Mesenchymal stem cell (in vitro differentiated cells and primary cell): ENCODE measurements around the gene LMBR1. TPM values are rescaled to one million over a fixed set of nuclear protein-coding genes. Genes with fewer than 3 reads are reported as not detected.

Experiments used
- DNase-seq: peaks from one replicate; pipeline ENCODE4 v3.0.0-alpha.2; 2013
- H2AFZ ChIP-seq: one replicate; pipeline ENCODE4 v1.6.1; 2013; ENCODE audit warnings: low read depth, mild to moderate bottlenecking, control low read depth, inconsistent platforms, low read length, moderate library complexity
- H2AK5ac ChIP-seq: 2 replicates; pipeline ENCODE4 v1.6.1; 2013; ENCODE audit warnings: low read length, moderate library complexity, mild to moderate bottlenecking, inconsistent platforms; ENCODE audit not compliant: severe bottlenecking
- H2BK120ac ChIP-seq: one replicate; pipeline ENCODE4 v1.6.1; 2013; ENCODE audit warnings: low read depth, mild to moderate bottlenecking, inconsistent platforms, low read length, moderate library complexity
- H2BK12ac ChIP-seq, 2 experiments: one replicate each; pipeline ENCODE4 v1.6.1; 2013; ENCODE audit warnings: inconsistent platforms in 2 of 2, low read length in 2 of 2, mild to moderate bottlenecking in 2 of 2, moderate library complexity in 2 of 2, control low read depth in 1 of 2
- H2BK15ac ChIP-seq: one replicate; pipeline ENCODE4 v1.6.1; 2013; ENCODE audit warnings: mild to moderate bottlenecking, low read depth, inconsistent platforms; ENCODE audit not compliant: poor library complexity, severe bottlenecking
- H2BK5ac ChIP-seq: 2 replicates; pipeline ENCODE4 v1.6.1; 2013; ENCODE audit warnings: low read depth, mild to moderate bottlenecking, low read length, control low read depth, inconsistent platforms; ENCODE audit not compliant: poor library complexity, severe bottlenecking
- H3K14ac ChIP-seq, 2 experiments: one replicate each; pipeline ENCODE4 v1.6.1; 2013; ENCODE audit warnings: inconsistent platforms in 2 of 2, low read length in 2 of 2, control low read depth in 1 of 2, mild to moderate bottlenecking in 1 of 2, moderate library complexity in 1 of 2
- H3K18ac ChIP-seq, 2 experiments: one replicate each; pipeline ENCODE4 v1.6.1; 2013; ENCODE audit warnings: inconsistent platforms in 2 of 2, low read length in 2 of 2, control low read depth in 1 of 2, low read depth in 1 of 2, mild to moderate bottlenecking in 1 of 2
- H3K23ac ChIP-seq, 2 experiments: one replicate each; pipeline ENCODE4 v1.6.1; 2013; ENCODE audit warnings: inconsistent platforms in 2 of 2, low read length in 2 of 2, mild to moderate bottlenecking in 2 of 2, moderate library complexity in 2 of 2, control low read depth in 1 of 2
- H3K27ac ChIP-seq: 2 replicates; pipeline ENCODE4 v1.5.1; 2013; ENCODE audit warnings: mild to moderate bottlenecking, moderate library complexity, low read length, control low read depth, inconsistent platforms; ENCODE audit not compliant: poor library complexity, severe bottlenecking
- H3K27me3 ChIP-seq, 2 experiments: 2 replicates each; pipeline versions ENCODE4 v1.6.1 to v1.7.0; 2013; ENCODE audit warnings: low read length in 2 of 2, mild to moderate bottlenecking in 2 of 2, moderate library complexity in 2 of 2, control low read depth in 1 of 2, inconsistent platforms in 1 of 2; ENCODE audit not compliant: control insufficient read depth in 1 of 2, insufficient read depth in 1 of 2
- H3K36me3 ChIP-seq, 2 experiments: 2 replicates each; pipeline versions ENCODE4 v1.6.1 to v1.7.0; 2013; ENCODE audit warnings: low read length in 2 of 2, control low read depth in 1 of 2, inconsistent platforms in 1 of 2, low read depth in 1 of 2, mild to moderate bottlenecking in 1 of 2; ENCODE audit not compliant: insufficient read depth in 2 of 2, control insufficient read depth in 1 of 2
- H3K4ac ChIP-seq, 2 experiments: one replicate each; pipeline ENCODE4 v1.6.1; 2013; ENCODE audit warnings: inconsistent platforms in 2 of 2, low read length in 2 of 2, mild to moderate bottlenecking in 2 of 2, moderate library complexity in 2 of 2, control low read depth in 1 of 2, low read depth in 1 of 2
- H3K4me1 ChIP-seq: 2 replicates; pipeline ENCODE4 v1.6.1; 2013; ENCODE audit warnings: low read depth, low read length, control low read depth; ENCODE audit not compliant: control insufficient read depth, insufficient read depth
- H3K4me2 ChIP-seq: 2 replicates; pipeline ENCODE4 v1.6.1; 2013; ENCODE audit warnings: low read length, mild to moderate bottlenecking, inconsistent platforms; ENCODE audit not compliant: poor library complexity, severe bottlenecking
- H3K4me3 ChIP-seq, 2 experiments: 2 replicates each; pipeline versions ENCODE4 v1.5.1 to v1.7.0; 2013; ENCODE audit warnings: low read length in 2 of 2, mild to moderate bottlenecking in 2 of 2, control low read depth in 1 of 2, low read depth in 1 of 2; ENCODE audit not compliant: insufficient read depth in 1 of 2
- H3K79me1 ChIP-seq: replicated peaks from 2 replicates; pipeline ENCODE4 v1.6.1; 2013; ENCODE audit warnings: mild to moderate bottlenecking, control low read depth, low read length, inconsistent platforms; ENCODE audit not compliant: poor library complexity, severe bottlenecking
- H3K9ac ChIP-seq: 2 replicates; pipeline ENCODE4 v1.7.0; 2013; ENCODE audit warnings: mild to moderate bottlenecking, low read length, moderate library complexity
- H3K9me3 ChIP-seq: 2 replicates; pipeline ENCODE4 v1.7.0; 2013; ENCODE audit warnings: mild to moderate bottlenecking, low read length; ENCODE audit not compliant: control insufficient read depth
- H4K8ac ChIP-seq: one replicate; pipeline ENCODE4 v1.6.1; 2013; ENCODE audit warnings: inconsistent platforms, mild to moderate bottlenecking, low read length, moderate library complexity
- H4K91ac ChIP-seq: one replicate; pipeline ENCODE4 v1.6.1; 2013; ENCODE audit warnings: mild to moderate bottlenecking, low read length, inconsistent platforms
- WGBS: methylation state at CpG from one replicate; pipeline ENCODE4 v1.1.7; 2013; ENCODE audit warnings: mixed read lengths; 5-methylcytosine and 5-hydroxymethylcytosine counted together
- small RNA-seq: library from polyadenylated mRNA; stranded (forward); fragments of <200 nt; extraction: miRNeasy Mini kit (QIAGEN cat#:217004); gene quantifications from one replicate; pipeline ENCODE3, GENCODE V24; 2013; ENCODE audit warnings: low read depth

Gene LMBR1

DNA sequence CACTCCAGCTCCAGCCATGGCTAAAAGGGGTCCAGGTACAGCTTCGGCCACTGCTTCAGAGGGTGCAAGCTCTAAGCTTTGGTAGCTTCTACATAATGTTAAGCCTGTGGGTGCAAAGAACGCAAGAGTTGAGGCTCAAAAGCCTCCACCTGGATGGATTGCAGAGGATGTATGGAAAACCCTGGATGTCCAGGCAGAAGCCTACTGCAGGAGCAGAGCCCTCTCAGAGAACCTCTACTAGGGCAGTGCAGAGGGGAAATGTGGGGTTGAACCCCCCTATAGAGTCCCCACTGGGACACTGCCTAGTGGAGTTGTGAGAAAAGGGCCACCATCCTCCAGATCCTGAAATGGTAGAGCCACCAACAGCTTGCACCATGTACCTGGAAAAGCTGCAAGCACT is 263.1 kb downstream of the LMBR1 start:
- WGBS = 73% methylated on average over 2 of the region's 2 CpGs
- Histone ChIP-seq H2AFZ (no peak overlapping the region), H3K4me3 (no peak overlapping the region), H3K9me3 (peaks cover 22% of the 10 kb centered on the region), H3K27ac (no peak overlapping the region), H3K4ac (no peak overlapping the region), H2BK12ac (no peak overlapping the region), H3K27me3 (no peaks in the 10 kb centered on the region), H2BK15ac (no peak overlapping the region), H3K14ac (no peak overlapping the region), H3K23ac (no peak overlapping the region), H4K8ac (no peak overlapping the region), H2BK120ac (no peak overlapping the region), H3K4me1 (no peaks in the 10 kb centered on the region), H4K91ac (no peak overlapping the region), H3K18ac (no peak overlapping the region), H3K4me2 (no peak overlapping the region), H3K79me1 (peaks cover 5% of the 10 kb centered on the region), H3K36me3 (no peaks in the 10 kb centered on the region), H3K9ac (no peak overlapping the region), H2BK5ac (no peak overlapping the region), H2AK5ac (no peak overlapping the region)
- no peak for DNase-seq

DNA sequence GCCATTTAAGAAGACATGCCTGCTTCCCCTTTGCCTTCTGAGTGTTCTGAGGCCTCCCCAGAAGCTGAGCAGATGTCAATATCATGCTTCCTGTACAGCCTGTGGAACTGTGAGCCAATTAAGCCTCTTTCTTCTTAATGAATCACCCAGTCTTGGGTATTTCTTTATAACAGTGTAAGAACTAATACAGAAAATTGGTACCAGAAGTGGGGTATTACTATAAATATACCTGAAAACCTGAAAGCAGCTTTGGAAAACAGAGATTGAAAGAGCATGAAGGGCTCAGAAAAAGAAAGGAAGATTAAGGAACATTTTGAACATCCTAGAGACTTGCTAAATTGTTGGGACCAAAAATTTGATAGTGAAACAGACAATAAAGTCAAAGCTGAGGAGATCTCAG is 264.4 kb downstream of the LMBR1 start:
- Histone ChIP-seq H3K4me1 (no peaks in the 10 kb centered on the region), H3K27me3 (no peaks in the 10 kb centered on the region), H2AK5ac (no peak overlapping the region), H2BK5ac (no peak overlapping the region), H3K14ac (no peak overlapping the region), H2BK15ac (no peak overlapping the region), H3K9me3 (peaks cover 22% of the 10 kb centered on the region), H3K4me3 (no peak overlapping the region), H3K36me3 (no peaks in the 10 kb centered on the region), H4K8ac (no peak overlapping the region), H2AFZ (no peak overlapping the region), H4K91ac (no peak overlapping the region), H3K4me2 (no peak overlapping the region), H2BK120ac (no peak overlapping the region), H3K9ac (no peak overlapping the region), H3K18ac (no peak overlapping the region), H3K23ac (no peak overlapping the region), H3K27ac (no peak overlapping the region), H3K79me1 (peaks cover 5% of the 10 kb centered on the region), H2BK12ac (no peak overlapping the region), H3K4ac (no peak overlapping the region)
- no peak for DNase-seq

Small RNAs within 50 kb of the gene (small RNA-seq; reads per million reads assigned to genes)
- not detected for gene RNU4-31P
